ENCODE measurements around the gene DDX17.

DDX17 gene

GRCh38 chr22:38446018-38446601 lies 60.0 kb downstream of the DDX17 start:
- no peak for DNase-seq

GRCh38 chr22:38444783-38445182 lies 61.3 kb downstream of the DDX17 start:
- DNase-seq: no peak

GRCh38 chr22:38443628-38444521 lies 62.2 kb downstream of the DDX17 start:
- DNase-seq: no peak

DNA sequence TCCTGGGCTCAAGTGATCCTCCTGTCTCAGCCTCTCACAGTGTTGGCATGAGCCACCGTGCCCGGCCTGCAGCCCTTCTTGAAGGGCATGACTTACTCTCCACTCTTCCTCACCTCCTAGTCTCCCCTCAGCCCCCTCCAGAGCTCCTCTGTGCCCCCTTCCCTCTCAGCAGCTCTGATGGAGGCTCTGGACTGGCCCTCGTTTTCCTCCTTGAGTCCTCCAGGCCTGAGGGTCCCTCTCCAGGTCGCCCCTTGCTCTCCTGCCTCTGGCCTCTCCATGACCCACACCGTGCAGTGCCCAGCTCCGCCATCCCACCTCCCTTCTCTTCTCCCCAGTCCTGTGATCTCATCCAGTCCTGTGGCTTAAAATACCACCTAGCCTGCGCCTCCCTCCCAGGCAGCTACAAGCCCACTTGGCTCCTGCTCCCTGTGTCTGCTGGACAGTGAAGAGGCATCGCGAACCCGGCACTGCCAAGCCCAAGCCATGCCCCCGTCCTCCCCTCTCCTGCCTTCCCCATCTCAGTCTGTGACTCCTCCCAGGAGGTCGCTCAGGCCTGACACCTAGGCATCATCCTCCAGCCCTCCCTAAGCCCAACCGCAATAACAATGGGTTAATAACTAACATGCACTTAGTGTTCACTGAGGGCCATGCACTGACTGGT lies 63.0 kb downstream of the DDX17 start:
- no peak for DNase-seq

- no peak for DNase-seq
Observed at GRCh38 chr22:38441620-38442287, 64.4 kb downstream of the DDX17 start.

GRCh38 chr22:38440747-38441350 lies 65.3 kb downstream of the DDX17 start:
- DNase-seq: no peak

GRCh38 chr22:38437416-38437815 lies 68.7 kb downstream of the DDX17 start:
- no peak for DNase-seq

- no peak for DNase-seq
Observed at GRCh38 chr22:38436629-38437395, 69.3 kb downstream of the DDX17 start.

DNA sequence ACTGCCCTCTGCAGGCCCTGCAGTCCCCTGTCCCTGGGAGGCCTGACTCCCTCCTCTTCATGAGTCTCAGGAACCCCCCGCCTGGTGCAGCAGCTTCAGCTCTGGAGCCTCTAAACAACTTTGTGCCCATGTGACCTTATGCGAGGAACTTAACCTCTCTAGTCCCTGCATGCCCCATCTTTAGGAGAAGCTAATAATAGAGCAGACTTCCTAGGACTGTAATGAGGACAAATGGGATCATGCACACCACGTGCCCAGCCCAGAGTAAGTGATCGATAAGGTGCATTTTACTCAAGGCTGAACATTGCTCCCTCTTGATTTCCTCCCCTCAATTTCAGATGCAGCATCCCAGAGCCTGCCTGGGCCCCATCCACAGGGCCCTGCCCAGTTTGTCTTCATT lies 70.1 kb downstream of the DDX17 start:
- no peak for DNase-seq

DNA sequence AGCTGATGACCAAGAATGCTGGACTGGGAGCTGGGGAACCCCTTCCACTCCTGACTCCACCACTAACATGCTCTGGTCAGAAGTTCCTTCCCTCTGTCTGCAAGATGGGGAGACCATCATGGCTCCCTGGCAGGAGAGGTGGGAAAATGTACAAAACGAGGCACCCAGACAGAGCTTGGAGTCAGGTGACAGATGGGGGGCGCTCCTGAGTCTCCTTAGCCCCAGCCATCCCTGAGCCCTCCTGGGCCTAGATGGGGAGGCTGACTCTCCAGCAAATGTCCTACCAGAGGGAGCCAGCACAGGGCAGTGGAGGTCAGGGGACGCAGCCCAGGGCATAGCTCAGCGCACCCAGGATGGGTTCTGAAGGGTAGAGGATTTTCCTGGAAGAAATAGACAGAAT lies 71.1 kb downstream of the DDX17 start:
- no peak for DNase-seq

DNA sequence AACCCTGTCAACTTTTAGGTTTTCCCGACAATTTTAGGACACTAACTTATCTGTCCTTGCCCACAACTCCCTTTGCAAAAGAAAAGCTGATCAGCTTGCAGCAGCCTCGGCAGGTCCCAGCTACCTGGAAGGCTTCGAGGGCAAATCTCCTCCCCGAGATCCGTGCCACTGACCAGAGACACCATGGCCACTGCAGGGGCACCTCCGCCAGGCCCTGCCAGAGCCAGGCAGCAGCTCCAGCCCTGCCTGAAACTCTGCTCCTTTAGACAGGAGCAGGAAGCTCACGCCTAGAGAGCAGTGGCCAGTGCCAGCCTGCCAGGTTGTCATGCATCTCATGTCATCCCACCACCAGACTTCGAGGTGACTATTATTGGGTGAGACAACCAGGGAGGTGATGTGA lies 72.2 kb downstream of the DDX17 start:
- DNase-seq: no peak
